HG02973 (cell line): ENCODE data around the gene SCCPDH.

ENCODE experiments used
- ATAC-seq: cut with Tn5 transposase; IDR thresholded peaks from one replicate; pipeline ENCODE4 v1.9.1; 2021; ENCODE audit warnings: moderate library complexity; ENCODE audit not compliant: unreplicated experiment

The SCCPDH gene

DNA sequence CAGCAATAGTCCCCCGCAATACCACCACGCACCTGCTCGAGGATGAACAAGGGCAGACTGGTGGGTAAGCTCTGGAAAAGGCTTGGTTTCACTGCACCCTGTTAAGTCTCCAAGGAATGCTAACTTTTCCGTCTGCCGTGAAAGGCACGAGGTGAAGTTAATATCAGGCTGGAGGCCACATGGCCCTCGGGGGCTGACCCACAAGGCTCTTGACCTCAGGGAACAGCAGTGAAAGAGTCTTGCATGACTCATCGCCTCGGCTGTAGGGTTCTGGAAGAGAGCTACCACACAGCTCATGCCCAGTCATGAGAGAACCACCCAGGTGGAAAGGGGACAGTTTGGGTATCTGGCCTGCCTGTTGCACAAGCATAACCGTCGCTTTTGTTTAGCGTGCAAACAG lies 24.7 kb downstream of the SCCPDH start:
- ATAC-seq, result no peak

GRCh38 chr1:246750752-246751151 lies 26.5 kb downstream of the SCCPDH start:
- ATAC-seq, result no peak

DNA sequence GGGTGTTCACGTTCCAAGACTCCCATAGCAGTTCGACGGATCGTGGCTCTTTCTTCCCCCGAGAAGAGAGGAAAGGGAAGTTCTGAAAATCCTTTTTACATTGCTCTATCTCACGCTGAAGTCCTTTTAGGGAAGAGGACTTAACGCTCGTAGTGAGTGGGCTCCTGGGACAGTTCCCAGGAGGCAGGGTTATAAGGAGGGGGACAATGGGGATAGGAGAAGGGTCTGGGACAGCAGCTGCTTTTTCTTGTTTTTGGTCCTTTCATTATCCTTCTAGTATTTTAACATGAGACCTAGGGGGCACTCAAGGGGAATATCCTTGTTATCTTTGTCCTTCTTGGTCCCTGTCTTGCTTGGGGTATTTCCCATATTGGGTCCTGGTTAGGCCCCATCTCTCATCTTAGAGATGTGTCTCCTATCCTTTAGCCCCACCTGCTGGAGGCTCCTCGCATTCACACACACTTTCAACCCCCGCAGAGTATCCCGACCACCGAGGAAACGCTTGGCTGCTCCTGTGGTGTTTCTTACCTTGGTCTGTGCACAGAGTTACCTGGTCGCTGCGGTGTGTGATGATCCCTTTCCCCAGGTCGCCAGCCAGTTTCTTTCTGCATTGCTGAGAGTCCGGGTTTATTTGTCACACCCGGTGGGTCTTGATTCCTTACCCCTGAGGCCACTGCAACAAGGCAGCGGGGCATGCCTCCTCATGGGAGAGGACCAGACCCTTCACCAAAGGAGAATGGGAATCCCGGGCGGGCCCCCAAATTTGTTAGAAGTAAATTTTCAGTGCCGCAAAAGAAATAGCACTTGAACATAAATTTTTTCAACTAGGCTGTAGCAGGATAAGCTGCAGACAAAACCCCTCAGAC lies 29.7 kb downstream of the SCCPDH start:
- peak; percentile 92 for ATAC-seq

DNA sequence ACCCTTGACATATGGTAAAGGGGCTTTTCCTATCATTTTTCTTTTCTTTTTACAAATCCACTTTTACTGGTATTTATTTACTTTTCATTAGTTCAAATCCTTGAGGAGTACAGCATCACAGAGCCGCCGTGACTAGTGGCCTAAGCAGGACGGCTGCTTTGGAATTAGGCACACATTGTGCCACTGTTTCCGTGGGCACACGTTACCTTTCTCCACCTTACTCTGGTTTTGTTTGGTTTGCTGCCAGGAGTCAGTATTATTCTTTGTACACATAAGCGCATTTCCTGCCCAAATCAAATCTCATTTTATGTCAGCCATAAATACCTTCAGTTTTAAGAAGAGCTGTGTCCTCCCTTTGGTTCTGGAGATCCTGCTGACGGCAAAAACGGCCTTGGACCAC lies 31.2 kb downstream of the SCCPDH start:
- no peak for ATAC-seq

DNA sequence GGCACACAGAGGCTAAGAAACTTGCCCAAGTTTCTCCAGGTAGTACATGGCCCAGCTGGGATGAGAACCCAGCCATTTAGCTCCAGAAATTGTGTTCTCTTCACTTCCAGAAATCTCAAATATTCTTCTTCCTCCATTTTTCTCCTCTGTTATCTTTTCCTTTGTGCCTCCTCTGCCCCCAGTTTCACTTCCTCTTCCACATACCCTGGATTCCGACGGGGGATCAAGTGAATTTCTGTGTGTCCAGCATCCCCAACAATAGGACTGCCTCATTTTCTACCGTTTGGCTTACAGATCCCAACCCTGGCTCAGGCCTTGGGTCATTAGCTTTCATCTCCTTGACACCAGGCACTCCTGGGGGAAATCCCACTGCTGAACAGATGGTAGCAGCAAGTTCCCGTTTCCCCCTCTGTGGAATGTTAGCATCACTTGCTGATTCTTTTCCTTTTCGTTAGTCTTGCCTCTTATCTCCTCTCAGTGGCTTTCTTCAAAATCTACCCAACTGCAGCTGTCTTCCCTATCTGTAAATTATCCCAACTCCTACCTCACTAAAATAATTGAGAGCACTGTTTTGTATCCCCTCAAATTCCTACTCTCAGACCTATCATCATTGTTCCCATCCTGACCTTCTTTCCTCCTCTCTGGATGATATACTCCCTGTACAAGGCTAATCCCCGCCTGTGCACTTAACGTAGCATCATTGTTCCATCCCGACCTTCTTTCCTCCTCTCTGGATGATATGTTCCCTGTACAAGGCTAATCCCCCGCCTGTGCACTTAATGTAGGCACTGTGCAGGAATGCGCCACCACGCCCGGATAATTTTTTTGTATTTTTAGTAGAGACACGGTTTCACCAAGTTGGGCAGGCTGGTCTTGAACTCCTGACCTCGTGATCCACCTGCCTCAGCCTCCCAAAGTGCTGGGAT lies 36.5 kb downstream of the SCCPDH start:
- ATAC-seq, result no peak

- ATAC-seq, result no peak
These were observed 37.2 kb downstream of the SCCPDH start for GRCh38 chr1:246761396-246761795.

DNA sequence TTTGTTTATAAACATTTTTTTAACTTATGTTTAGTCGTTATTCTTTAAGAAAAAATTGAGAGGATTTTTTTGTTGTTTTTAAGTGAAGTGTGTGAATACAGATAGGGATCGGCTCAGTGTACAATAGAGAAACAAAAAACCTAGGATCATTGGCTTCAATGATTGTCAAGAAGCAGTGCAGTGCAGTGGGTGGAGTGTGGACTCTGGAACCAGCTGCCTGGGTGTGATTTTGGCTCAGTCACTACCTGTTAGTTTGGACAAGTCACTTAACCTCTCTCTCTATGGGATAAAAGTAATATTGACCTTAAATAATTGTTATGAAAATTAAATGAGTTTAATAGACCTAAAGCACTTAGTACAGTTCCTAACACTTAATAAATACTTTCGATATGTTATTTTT lies 41.3 kb downstream of the SCCPDH start:
- ATAC-seq, result no peak

GRCh38 chr1:246768403-246769020 lies 44.3 kb downstream of the SCCPDH start:
- ATAC-seq, result no peak

- no peak for ATAC-seq
These were observed 45.1 kb downstream of the SCCPDH start for GRCh38 chr1:246769306-246769705.

- ATAC-seq, result no peak
These were observed 47.2 kb downstream of the SCCPDH start for GRCh38 chr1:246771366-246771765.

DNA sequence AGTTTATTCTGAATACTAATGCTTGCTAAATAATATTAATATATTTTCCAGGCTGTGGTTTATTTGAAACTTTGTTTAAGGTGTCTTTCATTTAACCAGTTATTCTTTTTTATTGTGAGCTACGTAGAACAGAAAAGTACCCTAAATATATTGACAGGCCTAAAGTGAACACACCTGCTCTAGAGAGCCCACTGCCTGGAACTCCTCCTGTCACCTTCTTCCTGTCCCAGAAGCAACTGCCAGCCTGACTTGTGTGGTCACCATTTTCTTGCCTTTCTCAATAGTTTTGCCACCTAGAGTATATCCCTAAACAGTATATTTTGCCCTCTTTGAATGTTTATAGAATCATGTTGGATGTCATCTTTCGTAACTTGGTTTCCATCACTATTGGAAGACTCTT lies 48.5 kb downstream of the SCCPDH start:
- peak; percentile 8 for ATAC-seq

DNA sequence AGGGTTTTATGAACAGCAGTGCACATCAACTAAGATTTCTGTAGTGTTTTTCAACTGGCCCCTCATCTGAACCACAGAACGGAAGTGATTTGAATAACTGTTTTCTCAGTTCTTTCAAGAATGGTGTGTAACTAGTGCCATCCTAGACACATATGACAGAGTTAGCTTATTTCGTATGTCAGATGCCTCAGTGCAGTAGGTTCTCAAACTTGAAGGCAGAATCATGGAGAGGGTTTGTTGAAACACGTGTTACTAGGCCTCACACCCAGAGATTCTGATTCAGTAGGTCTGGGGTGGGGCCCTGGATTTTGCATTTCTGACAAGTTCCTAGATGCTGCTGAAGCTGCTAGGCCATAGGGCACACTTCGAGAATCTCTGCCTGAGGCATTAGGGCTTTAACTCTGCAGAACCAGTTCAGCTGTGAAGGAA lies 49.0 kb downstream of the SCCPDH start:
- peak; percentile 99 for ATAC-seq

DNA sequence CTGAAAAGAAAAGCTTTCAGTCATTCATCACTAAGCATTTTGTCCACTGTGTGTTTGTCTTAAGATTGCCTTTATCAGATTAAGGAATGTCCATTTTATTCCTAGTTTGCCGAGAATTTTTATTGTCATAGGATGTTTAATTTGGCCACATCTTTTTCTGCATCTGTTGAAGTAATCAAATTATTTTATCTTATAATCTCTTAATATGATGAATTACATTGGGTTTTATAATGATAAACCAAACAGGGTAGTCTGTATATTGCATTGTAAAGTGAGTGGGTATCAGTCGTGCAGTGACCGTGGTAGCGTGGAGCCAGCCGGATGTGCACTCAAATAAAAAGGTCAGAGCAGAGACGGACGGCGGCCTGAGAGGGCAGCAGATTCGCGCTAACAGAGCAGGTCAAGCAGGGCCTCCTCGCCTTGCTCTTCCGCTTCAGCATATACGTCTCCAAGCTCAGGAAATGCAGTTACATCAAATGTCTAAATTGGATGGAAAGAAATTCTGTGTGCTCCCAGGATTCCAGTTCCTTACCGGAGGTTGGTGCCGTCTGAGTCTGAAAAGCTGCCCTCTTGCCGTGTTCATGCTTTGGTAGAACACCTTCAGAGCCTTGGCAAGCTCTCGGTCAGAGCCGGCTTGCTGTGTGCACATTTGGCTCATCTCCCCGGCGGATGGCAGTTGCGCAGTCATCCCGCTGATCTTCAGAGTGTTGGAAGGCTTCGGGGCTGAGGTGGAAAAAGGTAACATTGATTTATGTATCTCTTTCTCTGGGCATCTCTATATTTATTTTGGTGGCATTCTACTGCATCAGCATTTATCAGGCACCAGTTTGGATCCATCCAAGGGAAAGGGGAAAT lies 51.5 kb downstream of the SCCPDH start:
- no peak for ATAC-seq

GRCh38 chr1:246776923-246777322 lies 52.7 kb downstream of the SCCPDH start:
- no peak for ATAC-seq

DNA sequence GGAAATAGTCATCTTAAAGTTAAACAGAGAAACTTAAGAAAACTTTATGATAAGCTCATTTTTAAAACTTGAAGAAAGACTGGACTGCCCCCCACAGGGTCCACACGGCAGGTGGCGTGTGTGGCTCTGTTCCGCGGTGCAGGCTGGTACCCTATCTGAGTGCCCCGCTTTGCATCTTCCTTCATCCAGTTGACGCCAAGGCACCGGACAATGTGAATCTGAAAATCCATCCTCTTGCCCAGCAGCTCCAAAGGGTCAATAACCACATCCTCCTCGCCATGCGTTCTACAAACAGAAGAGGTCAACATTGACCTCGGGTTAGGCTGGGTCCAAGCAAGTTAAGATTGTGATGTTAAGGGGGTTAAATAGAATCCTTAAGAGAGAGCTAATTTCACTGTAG lies 54.5 kb downstream of the SCCPDH start:
- ATAC-seq, result no peak

- ATAC-seq, result no peak
These were observed 55.5 kb downstream of the SCCPDH start for GRCh38 chr1:246779561-246780175.

DNA sequence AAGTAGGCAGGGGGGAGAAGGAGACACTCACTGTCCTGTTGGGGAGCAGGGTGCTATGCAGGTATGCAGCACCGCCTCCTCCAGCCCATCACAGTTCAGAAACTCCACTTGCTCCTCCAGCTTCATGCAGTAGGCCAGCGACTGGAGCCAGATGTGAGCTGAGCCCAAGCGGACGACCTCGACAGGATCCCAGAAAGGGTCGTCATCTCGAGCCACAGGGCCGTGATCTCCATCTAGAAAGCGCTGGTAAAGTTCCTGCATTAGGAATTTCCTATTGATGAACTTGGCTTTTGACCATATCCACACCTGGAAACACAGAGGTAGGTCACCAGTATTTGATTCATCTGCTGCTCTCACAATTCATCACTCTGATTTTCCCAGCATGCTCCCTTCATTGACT lies 56.1 kb downstream of the SCCPDH start:
- no peak for ATAC-seq

GRCh38 chr1:246781212-246781611 lies 57.0 kb downstream of the SCCPDH start:
- ATAC-seq, result no peak

DNA sequence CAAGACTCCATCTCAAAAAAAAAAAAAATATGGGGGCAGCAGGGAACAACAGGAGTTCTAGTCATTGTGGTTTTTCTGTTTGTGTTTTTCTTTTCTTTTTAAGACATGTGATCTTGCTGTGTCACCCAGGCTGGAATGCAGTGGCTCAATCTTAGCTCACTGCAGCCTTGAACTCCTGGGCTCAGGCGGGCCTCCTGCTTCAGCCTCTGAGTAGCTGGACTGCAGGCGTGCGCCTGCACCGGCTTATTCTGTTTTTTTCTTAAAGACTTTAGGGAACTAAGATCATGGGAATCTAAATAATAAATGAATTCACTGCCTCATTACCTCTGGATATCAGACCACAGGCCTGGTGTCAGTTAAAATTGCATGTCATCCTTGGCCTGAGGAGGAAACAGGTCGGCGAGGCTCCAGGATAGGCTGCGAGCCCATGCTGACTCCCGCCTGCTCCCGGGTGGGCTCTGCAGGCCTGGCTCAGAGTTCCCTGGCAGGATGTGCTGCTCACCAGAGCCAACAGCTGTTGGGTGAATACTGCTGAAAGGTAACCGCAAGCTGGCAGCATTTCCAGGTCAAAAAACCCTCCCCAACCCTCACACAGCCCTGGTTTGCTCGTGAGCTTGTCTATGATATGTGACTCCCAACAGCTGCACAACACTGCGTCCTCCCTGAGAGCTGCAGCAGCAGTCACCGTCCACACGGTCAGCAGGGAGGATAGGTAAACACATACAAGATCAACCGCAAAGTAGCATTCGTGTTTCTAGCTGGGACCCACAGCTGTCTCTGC lies 58.1 kb downstream of the SCCPDH start:
- peak; percentile 79 for ATAC-seq
